Testis (tissue), 2 donors: ENCODE results near the gene NKAIN4.

Experiments used
- CTCF ChIP-seq, 3 experiments: fragments of 450-650 bp in 2 of 3; fragments of 200-600 bp in 1 of 3; sonication (generic) in 1 of 3; IDR thresholded peaks; one replicate each; pipeline ENCODE4 v1.5.1; 2016 to 2019; ENCODE audit warnings: antibody characterized with exemption in 3 of 3, mild to moderate bottlenecking in 2 of 3, moderate library complexity in 1 of 3
- POLR2A ChIP-seq: fragments of 450-650 bp; IDR thresholded peaks from one replicate; pipeline ENCODE4 v1.6.1; 2017; ENCODE audit warnings: antibody characterized with exemption, mild to moderate bottlenecking, moderate library complexity

GRCh38 chr20:63279931-63280330, 25.7 kb upstream of the NKAIN4 start:
- TF ChIP-seq POLR2A (no peak), CTCF (IDR thresholded peaks at IDR 0.05) (no peak)
